Measurements from ENCODE around the gene CSRP1. TPM values are rescaled to one million over a fixed set of nuclear protein-coding genes. Genes with fewer than 3 reads are reported as not detected.
"Not testable (repeated sequence)": the region's sequence is repeated elsewhere in the genome, so short reads cannot be mapped to it uniquely, and the experiment has no call there.

Gene CSRP1
- total RNA-seq, 1 donor from 2014 or later: 948 TPM

- Histone ChIP-seq H3K4me3 (no peak overlapping the region), H3K4me1 (peaks cover 68 to 98% of the 10 kb centered on the region in 2 donors), H3K36me3 (peaks cover 32 to 60% of the 10 kb centered on the region in 2 donors), H3K27me3 (no peaks in the 10 kb centered on the region), H3K27ac (peak overlapping the region; percentile 93 to 99), H3K9me3 (no peaks in the 10 kb centered on the region)
- intact Hi-C loops (cut with DNase I): loop anchor here (2.0 kb wide), 1 partner anchor 15 kb away; no protein-coding TSS in a partner anchor
- no peak for DNase-seq (ENCODE audit: low spot score in 2 of 2)
- TF ChIP-seq, protein P1, sequence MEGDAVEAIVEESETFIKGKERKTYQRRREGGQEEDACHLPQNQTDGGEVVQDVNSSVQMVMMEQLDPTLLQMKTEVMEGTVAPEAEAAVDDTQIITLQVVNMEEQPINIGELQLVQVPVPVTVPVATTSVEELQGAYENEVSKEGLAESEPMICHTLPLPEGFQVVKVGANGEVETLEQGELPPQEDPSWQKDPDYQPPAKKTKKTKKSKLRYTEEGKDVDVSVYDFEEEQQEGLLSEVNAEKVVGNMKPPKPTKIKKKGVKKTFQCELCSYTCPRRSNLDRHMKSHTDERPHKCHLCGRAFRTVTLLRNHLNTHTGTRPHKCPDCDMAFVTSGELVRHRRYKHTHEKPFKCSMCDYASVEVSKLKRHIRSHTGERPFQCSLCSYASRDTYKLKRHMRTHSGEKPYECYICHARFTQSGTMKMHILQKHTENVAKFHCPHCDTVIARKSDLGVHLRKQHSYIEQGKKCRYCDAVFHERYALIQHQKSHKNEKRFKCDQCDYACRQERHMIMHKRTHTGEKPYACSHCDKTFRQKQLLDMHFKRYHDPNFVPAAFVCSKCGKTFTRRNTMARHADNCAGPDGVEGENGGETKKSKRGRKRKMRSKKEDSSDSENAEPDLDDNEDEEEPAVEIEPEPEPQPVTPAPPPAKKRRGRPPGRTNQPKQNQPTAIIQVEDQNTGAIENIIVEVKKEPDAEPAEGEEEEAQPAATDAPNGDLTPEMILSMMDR (IDR thresholded peaks at IDR 0.05): no peak
Measured at GRCh38 chr1:201497935-201498509, 8.9 kb downstream of the CSRP1 start.

DNA sequence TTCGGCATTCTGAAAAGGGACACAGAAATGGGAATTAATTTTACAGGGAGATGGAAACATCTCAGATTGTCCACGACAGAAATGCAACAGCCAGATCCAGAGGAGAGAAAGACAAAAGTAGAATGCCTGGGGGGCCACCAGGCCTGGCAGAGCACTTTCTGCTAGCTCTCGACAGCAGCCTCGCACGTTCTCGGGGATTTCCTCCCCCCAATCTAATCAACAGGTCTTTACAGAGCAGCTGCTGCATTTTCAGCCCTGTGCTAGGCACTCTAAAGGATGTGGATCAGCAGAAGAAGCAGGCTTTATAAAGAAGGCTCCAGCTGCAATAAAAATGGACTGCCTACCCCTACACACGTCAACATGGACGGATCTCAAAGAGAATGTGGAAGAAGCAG is 10.6 kb downstream of the CSRP1 start:
- TF ChIP-seq, protein P1 (IDR thresholded peaks at IDR 0.05): no peak
- no peak for DNase-seq (ENCODE audit: low spot score in 2 of 2)
- peak overlapping the region in 1 of 2 donors; percentile 28 for H3K4me3 ChIP-seq
- peaks cover 58 to 98% of the 10 kb centered on the region in 2 donors for H3K4me1 ChIP-seq
- no peaks in the 10 kb centered on the region for H3K9me3 ChIP-seq
- H3K36me3 ChIP-seq: peaks cover 34 to 63% of the 10 kb centered on the region in 2 donors
- intact Hi-C loops (cut with DNase I): no loop called here
- H3K27me3 ChIP-seq: no peaks in the 10 kb centered on the region
- H3K27ac ChIP-seq: peak overlapping the region; percentile 69 to 80

- peaks cover 35 to 69% of the 10 kb centered on the region in 2 donors for H3K36me3 ChIP-seq
- H3K4me1 ChIP-seq: peaks cover 58 to 98% of the 10 kb centered on the region in 2 donors
- peak in 1 of 2 donors; percentile 85 for DNase-seq (ENCODE audit: low spot score in 2 of 2)
- H3K27ac ChIP-seq: peak overlapping the region; percentile 69 to 80
- no peaks in the 10 kb centered on the region for H3K27me3 ChIP-seq
- TF ChIP-seq, protein P1 (IDR thresholded peaks at IDR 0.05): no peak
- no peaks in the 10 kb centered on the region for H3K9me3 ChIP-seq
- peak overlapping the region in 1 of 2 donors; percentile 28 for H3K4me3 ChIP-seq
- intact Hi-C loops (cut with DNase I): no loop called here
Measured at GRCh38 chr1:201495551-201496295, 11.2 kb downstream of the CSRP1 start.

GRCh38 chr1:201493757-201494617 is 12.9 kb downstream of the CSRP1 start:
- Histone ChIP-seq H3K27ac (peak overlapping the region; percentile 58 to 75), H3K27me3 (no peaks in the 10 kb centered on the region), H3K4me1 (peaks cover 62 to 98% of the 10 kb centered on the region in 2 donors), H3K4me3 (peak overlapping the region; percentile 18 to 30), H3K9me3 (no peaks in the 10 kb centered on the region), H3K36me3 (peaks cover 43 to 76% of the 10 kb centered on the region in 2 donors)
- TF ChIP-seq, protein P1 (IDR thresholded peaks at IDR 0.05): no peak
- no peak for DNase-seq (ENCODE audit: low spot score in 2 of 2)
- intact Hi-C loops (cut with DNase I): no loop called here

- H3K27ac ChIP-seq: peak overlapping the region; percentile 58 to 75
- H3K4me3 ChIP-seq; H3K9me3 ChIP-seq; intact Hi-C loops (cut with DNase I); H3K27me3 ChIP-seq; DNase-seq (ENCODE audit: low spot score in 2 of 2): not testable (repeated sequence)
- peaks cover 45 to 76% of the 10 kb centered on the region in 2 donors for H3K36me3 ChIP-seq
- H3K4me1 ChIP-seq: peaks cover 59 to 98% of the 10 kb centered on the region in 2 donors
Measured at GRCh38 chr1:201493026-201493656, 13.8 kb downstream of the CSRP1 start.
